Nephron (organoid): Measurements from ENCODE around the gene STPG4.

Source experiments
- H3K27ac Mint-ChIP-seq, 3 experiments: 2 replicates each; pipeline ENCODE4 v1.8.0; 2020; ENCODE audit warnings: mixed read lengths in 3 of 3, mild to moderate bottlenecking in 2 of 3, moderate library complexity in 1 of 3
- H3K27me3 Mint-ChIP-seq: 2 replicates; pipeline ENCODE4 v1.8.0; 2021; ENCODE audit warnings: low read depth, mild to moderate bottlenecking, moderate library complexity, mixed read lengths
- H3K36me3 Mint-ChIP-seq: 2 replicates; pipeline ENCODE4 v1.8.0; 2020; ENCODE audit warnings: low read depth, mixed read lengths
- H3K4me1 Mint-ChIP-seq: 2 replicates; pipeline ENCODE4 v1.8.0; 2020; ENCODE audit warnings: mixed read lengths
- H3K4me3 Mint-ChIP-seq, 3 experiments: 2 replicates each; pipeline ENCODE4 v1.8.0; 2020; ENCODE audit warnings: mild to moderate bottlenecking in 3 of 3, mixed read lengths in 3 of 3, moderate library complexity in 2 of 3
- H3K9me3 Mint-ChIP-seq: 2 replicates; pipeline ENCODE4 v1.8.0; 2020; ENCODE audit warnings: mixed read lengths
- TF ChIP-seq, protein P1 (sequence below), 3 experiments: fragments of 200-600 bp; sonication (generic); IDR thresholded peaks; one replicate each; pipeline ENCODE4 v1.5.0; 2021; ENCODE audit warnings: antibody characterized with exemption in 3 of 3; ENCODE audit not compliant: unreplicated experiment in 3 of 3

Gene STPG4

DNA sequence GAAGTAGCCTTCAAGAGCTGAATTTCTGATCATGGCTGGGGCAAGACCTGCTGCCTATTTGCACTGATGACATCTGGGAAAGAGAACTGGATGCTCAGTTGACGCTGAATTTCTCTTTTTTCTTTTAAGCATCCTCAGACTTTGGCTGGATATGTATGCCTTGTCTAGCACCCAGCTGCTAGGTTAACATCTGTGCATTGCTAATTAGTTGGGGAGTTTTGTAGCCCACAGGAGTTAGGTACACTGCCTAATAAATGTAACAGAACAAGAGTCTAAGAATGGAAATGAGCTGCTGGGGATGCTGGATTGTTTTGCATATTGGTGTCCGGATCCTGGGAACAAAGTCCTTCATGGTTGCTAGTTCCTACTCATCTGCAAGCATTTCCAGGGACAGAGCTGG is 40.9 kb upstream of the STPG4 start:
- peaks cover 75% of the 10 kb centered on the region for H3K4me1 Mint-ChIP-seq
- TF ChIP-seq, protein P1, sequence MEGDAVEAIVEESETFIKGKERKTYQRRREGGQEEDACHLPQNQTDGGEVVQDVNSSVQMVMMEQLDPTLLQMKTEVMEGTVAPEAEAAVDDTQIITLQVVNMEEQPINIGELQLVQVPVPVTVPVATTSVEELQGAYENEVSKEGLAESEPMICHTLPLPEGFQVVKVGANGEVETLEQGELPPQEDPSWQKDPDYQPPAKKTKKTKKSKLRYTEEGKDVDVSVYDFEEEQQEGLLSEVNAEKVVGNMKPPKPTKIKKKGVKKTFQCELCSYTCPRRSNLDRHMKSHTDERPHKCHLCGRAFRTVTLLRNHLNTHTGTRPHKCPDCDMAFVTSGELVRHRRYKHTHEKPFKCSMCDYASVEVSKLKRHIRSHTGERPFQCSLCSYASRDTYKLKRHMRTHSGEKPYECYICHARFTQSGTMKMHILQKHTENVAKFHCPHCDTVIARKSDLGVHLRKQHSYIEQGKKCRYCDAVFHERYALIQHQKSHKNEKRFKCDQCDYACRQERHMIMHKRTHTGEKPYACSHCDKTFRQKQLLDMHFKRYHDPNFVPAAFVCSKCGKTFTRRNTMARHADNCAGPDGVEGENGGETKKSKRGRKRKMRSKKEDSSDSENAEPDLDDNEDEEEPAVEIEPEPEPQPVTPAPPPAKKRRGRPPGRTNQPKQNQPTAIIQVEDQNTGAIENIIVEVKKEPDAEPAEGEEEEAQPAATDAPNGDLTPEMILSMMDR (IDR thresholded peaks at IDR 0.05; ENCODE audit: unreplicated experiment in 3 of 3), result no peak
- H3K27me3 Mint-ChIP-seq, result peaks cover 3% of the 10 kb centered on the region
- no peaks in the 10 kb centered on the region for H3K9me3 Mint-ChIP-seq
- H3K27ac Mint-ChIP-seq, result peak overlapping the region in 2 of 3 experiments; percentile 76 to 86
- no peaks in the 10 kb centered on the region for H3K36me3 Mint-ChIP-seq
- H3K4me3 Mint-ChIP-seq, result no peak overlapping the region

DNA sequence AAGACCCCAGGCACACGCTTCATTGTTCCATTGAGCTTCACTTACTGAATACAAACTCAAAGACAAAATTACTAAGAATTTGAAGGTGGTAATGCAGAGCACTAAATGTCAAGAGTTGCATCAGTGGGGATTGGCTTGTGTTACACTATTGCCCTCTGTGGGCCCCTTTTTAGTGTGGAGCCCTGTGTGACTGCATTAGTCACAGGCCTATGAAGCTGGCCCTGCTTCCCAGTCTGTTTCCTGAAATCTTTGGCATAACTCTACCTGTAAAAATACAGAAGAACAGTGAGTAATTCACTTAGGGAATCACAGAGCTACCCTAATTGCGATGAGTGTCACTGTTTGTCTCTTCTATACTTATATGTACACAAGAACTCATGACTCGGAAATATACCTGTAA is 40.0 kb upstream of the STPG4 start:
- no peaks in the 10 kb centered on the region for H3K36me3 Mint-ChIP-seq
- H3K9me3 Mint-ChIP-seq, result no peaks in the 10 kb centered on the region
- H3K4me1 Mint-ChIP-seq, result peaks cover 77% of the 10 kb centered on the region
- peak overlapping the region in 2 of 3 experiments; percentile 46 to 86 for H3K27ac Mint-ChIP-seq
- TF ChIP-seq, protein P1 (IDR thresholded peaks at IDR 0.05; ENCODE audit: unreplicated experiment in 3 of 3), result no peak
- H3K4me3 Mint-ChIP-seq, result no peak overlapping the region
- peaks cover 3% of the 10 kb centered on the region for H3K27me3 Mint-ChIP-seq

DNA sequence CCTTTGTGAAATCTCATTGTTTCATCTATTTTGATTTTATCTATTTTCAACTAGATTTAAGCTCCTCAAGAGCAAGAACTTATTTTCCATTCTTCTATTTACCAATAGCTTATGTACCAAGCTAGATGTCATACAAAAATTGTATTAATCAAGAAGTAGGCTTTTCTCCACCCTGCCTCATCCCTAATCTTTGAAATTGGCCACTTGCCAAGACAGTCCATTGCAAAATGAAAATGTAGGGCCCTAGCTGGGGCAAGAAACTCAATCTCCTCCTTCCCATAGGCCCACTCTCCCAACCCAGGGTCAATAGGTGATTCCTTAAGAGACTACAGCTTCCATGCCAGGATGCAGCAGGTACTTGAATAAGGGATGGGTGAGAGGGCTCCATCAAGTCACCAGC is 39.3 kb upstream of the STPG4 start:
- Mint-ChIP-seq H3K27me3 (peaks cover 3% of the 10 kb centered on the region), H3K27ac (peak overlapping the region; percentile 94 to 98 (median 97)), H3K4me1 (peaks cover 79% of the 10 kb centered on the region), H3K4me3 (peak overlapping the region in 2 of 3 experiments; percentile 17 to 38), H3K36me3 (no peaks in the 10 kb centered on the region), H3K9me3 (no peaks in the 10 kb centered on the region)
- TF ChIP-seq, protein P1 (IDR thresholded peaks at IDR 0.05; ENCODE audit: unreplicated experiment in 3 of 3), result no peak

DNA sequence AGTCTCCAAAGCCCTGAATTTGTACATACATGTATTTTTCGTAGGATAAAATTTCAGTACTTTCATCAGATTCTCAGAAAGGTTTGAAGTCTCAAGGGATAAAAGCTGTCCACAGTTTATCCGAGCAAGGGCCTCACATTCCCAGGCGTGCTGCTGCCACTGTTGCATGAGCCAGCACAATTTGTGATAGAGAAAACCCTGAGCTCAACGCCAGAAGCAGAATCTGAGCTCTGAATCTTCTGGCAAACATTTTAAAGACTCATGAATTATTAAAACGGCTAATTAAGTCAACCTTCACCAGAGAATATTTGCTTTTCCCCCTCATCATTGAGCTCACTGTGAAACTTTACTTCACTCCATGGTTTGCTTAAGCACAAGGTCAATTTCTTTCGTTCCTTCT is 38.5 kb upstream of the STPG4 start:
- no peaks in the 10 kb centered on the region for H3K27me3 Mint-ChIP-seq

DNA sequence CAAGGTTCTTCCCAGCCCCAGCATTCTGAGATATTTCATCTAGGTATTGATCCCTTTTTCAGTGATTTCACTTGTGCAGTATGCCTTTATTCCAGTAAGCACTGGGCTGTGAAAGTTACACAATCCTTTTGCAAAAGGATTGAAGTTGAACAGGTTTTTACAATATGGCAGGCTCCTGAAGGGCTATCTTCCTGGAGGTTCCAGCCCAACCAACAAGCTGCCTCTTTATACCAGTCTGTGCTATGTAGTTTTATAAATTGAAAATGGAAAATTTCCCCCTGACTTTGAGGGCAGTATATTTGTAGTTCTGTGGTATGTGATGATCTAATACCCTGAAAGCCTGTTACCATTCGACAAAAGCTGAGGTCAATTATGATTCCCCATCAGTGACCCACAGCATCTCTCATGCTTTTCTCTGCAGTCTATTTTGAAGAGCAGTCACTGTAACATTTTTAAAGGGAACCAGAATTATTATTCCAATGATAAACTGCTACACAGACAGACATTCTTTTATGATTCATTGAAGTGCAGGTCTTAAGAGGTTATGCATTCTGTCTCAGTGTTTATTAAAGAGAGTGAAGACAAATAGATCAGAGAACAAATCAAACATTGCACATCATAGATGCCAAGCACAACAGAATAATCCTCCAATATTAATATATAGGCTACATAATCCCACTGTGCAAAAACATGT is 35.2 kb upstream of the STPG4 start:
- no peaks in the 10 kb centered on the region for H3K9me3 Mint-ChIP-seq

More for the DNA sequence above, 38.5 kb upstream of the STPG4 start:
- peak overlapping the region in 2 of 3 experiments; percentile 49 to 66 for H3K4me3 Mint-ChIP-seq
- H3K4me1 Mint-ChIP-seq, result peaks cover 76% of the 10 kb centered on the region
- no peaks in the 10 kb centered on the region for H3K36me3 Mint-ChIP-seq
- peak overlapping the region; percentile 94 to 98 (median 97) for H3K27ac Mint-ChIP-seq
- no peaks in the 10 kb centered on the region for H3K9me3 Mint-ChIP-seq
- TF ChIP-seq, protein P1 (IDR thresholded peaks at IDR 0.05; ENCODE audit: unreplicated experiment in 3 of 3), result no peak

More for the DNA sequence above, 35.2 kb upstream of the STPG4 start:
- peaks cover 78% of the 10 kb centered on the region for H3K4me1 Mint-ChIP-seq
- H3K36me3 Mint-ChIP-seq, result no peaks in the 10 kb centered on the region
- peak overlapping the region in 1 of 3 experiments; percentile 0 for H3K4me3 Mint-ChIP-seq
- H3K27me3 Mint-ChIP-seq, result no peaks in the 10 kb centered on the region
- H3K27ac Mint-ChIP-seq, result peak overlapping the region; percentile 96 to 98 (median 97)
- TF ChIP-seq, protein P1 (IDR thresholded peaks at IDR 0.05; ENCODE audit: unreplicated experiment in 3 of 3), result no peak
